Measurements from ENCODE around the gene LEF1. TPM values are rescaled to one million over a fixed set of nuclear protein-coding genes. Genes with fewer than 3 reads are reported as not detected.
A peak's percentile ranks its signal among the peaks of the same experiment; 100 is the strongest.

LEF1 gene
- total and polyA plus RNA-seq, 9 of the 15 experiments (the other 6 are each of a cell fraction or from before 2014, with no cell fraction given) = 15.1 to 81.1 (median 29.7) TPM

- TF ChIP-seq ZNF280B (CRISPR knock-in tag; IDR thresholded peaks at IDR 0.05) (no peak), AFF1 (IDR thresholded peaks at IDR 0.05; ENCODE audit: low read depth in 1 of 2, partially characterized antibody in 2 of 2) (no peak), ZNF324 (CRISPR knock-in tag; IDR thresholded peaks at IDR 0.05) (no peak), FOSL1 (tag; conservative IDR thresholded peaks at IDR 0.05) (peak; percentile 95), HMG20B (CRISPR knock-in tag; IDR thresholded peaks at IDR 0.05) (no peak), ZNF431 (CRISPR knock-in tag; IDR thresholded peaks at IDR 0.05) (no peak), RBM34 (IDR thresholded peaks at IDR 0.05; ENCODE audit: borderline replicate concordance, insufficient read depth, low read length) (no peak), KDM1A (IDR thresholded peaks at IDR 0.05) (peak; percentile 19 to 81; a peak in 3 of 4 replicates), NFYB (IDR thresholded peaks at IDR 0.05; ENCODE audit: extremely low read depth, insufficient read length) (no peak), BHLHE40 (IDR thresholded peaks at IDR 0.05; ENCODE audit: low read length) (no peak), CSDE1 (IDR thresholded peaks at IDR 0.05) (no peak), HINFP (tag; conservative IDR thresholded peaks at IDR 0.05; ENCODE audit: low read depth) (no peak), HEY1 (CRISPR knock-in tag; IDR thresholded peaks at IDR 0.05; ENCODE audit: borderline replicate concordance) (no peak), ZNF282 (CRISPR knock-in tag; IDR thresholded peaks at IDR 0.05) (no peak), RUNX1 (IDR thresholded peaks at IDR 0.05; ENCODE audit: low read depth) (no peak), ZNF57 (CRISPR knock-in tag; IDR thresholded peaks at IDR 0.05) (no peak), GABPA (tag; conservative IDR thresholded peaks at IDR 0.05; ENCODE audit: low read depth) (no peak), ELK1 (CRISPR knock-in tag; IDR thresholded peaks at IDR 0.05) (no peak), HDAC1 (IDR thresholded peaks at IDR 0.05) (no peak), NFIC (IDR thresholded peaks at IDR 0.05) (peak; percentile 48), SAP30 (IDR thresholded peaks at IDR 0.05; ENCODE audit: borderline replicate concordance, insufficient read depth, low read depth, low read length, poor library complexity, severe bottlenecking) (no peak)
Measured at GRCh38 chr4:108044951-108045686, 123.6 kb downstream of the LEF1 start (continued).

Measured in K562 (cell line).